ENCODE data around the gene BCKDHB.

BCKDHB gene

GRCh38 chr6:80215063-80215462, 108.6 kb downstream of the BCKDHB start:
- TF ChIP-seq GABPA (IDR thresholded peaks at IDR 0.05; ENCODE audit: low read depth) (no peak), SPI1 (IDR thresholded peaks at IDR 0.05; ENCODE audit: borderline replicate concordance, low read depth) (no peak), CTCF (IDR thresholded peaks at IDR 0.05; ENCODE audit: insufficient read depth, low read length) (no peak), POLR2AphosphoS5 (IDR thresholded peaks at IDR 0.05; ENCODE audit: low read depth) (no peak), REST (IDR thresholded peaks at IDR 0.05; ENCODE audit: insufficient replicate concordance, low read depth) (no peak)
- no peaks in the 10 kb centered on the region for H3K27me3 ChIP-seq (ENCODE audit: insufficient read depth, poor library complexity, severe bottlenecking)
- no peak for DNase-seq (ENCODE audit: low read depth in 1 of 2, low spot score in 1 of 2)
- no peak overlapping the region for H3K27ac ChIP-seq (replicated peaks)
- H3K4me3 ChIP-seq (replicated peaks; ENCODE audit: insufficient read depth, low read length) = no peak overlapping the region

DNA sequence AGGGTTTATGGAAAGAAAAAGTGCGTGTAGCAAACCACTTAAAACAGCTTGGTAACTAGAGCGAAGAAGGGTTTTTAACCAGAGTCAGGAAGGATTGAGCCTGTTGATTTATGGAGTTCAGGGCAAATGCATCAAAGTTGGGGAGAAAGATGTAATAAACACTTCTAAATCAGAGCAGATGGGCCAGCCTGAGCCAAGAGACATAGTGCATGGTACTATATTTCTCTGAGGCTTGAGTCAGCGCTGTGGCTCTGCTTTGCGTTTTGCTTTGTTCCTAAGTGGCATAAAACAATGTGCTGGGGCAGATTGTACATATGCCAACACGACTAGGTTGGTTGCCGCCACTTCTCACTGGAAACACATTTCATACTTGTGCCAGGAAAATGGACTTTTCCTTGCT, 111.3 kb downstream of the BCKDHB start:
- H3K4me3 ChIP-seq (replicated peaks; ENCODE audit: insufficient read depth, low read length) = no peak overlapping the region
- H3K27me3 ChIP-seq (ENCODE audit: insufficient read depth, poor library complexity, severe bottlenecking) = no peaks in the 10 kb centered on the region
- TF ChIP-seq POLR2AphosphoS5 (IDR thresholded peaks at IDR 0.05; ENCODE audit: low read depth) = no peak
- no peak for TF ChIP-seq REST (IDR thresholded peaks at IDR 0.05; ENCODE audit: insufficient replicate concordance, low read depth)
- TF ChIP-seq SPI1 (IDR thresholded peaks at IDR 0.05; ENCODE audit: borderline replicate concordance, low read depth) = no peak
- no peak for TF ChIP-seq GABPA (IDR thresholded peaks at IDR 0.05; ENCODE audit: low read depth)
- TF ChIP-seq CTCF (IDR thresholded peaks at IDR 0.05; ENCODE audit: insufficient read depth, low read length) = no peak
- DNase-seq (ENCODE audit: low read depth in 1 of 2, low spot score in 1 of 2) = no peak
- no peak overlapping the region for H3K27ac ChIP-seq (replicated peaks)

GRCh38 chr6:80223743-80224212, 117.3 kb downstream of the BCKDHB start:
- TF ChIP-seq CTCF (IDR thresholded peaks at IDR 0.05; ENCODE audit: insufficient read depth, low read length) (no peak), POLR2AphosphoS5 (IDR thresholded peaks at IDR 0.05; ENCODE audit: low read depth) (no peak), REST (IDR thresholded peaks at IDR 0.05; ENCODE audit: insufficient replicate concordance, low read depth) (no peak), SPI1 (IDR thresholded peaks at IDR 0.05; ENCODE audit: borderline replicate concordance, low read depth) (no peak), GABPA (IDR thresholded peaks at IDR 0.05; ENCODE audit: low read depth) (no peak)

More at GRCh38 chr6:80223743-80224212, 117.3 kb downstream of the BCKDHB start:
- no peak for DNase-seq (ENCODE audit: low read depth in 1 of 2, low spot score in 1 of 2)
- Histone ChIP-seq H3K4me3 (replicated peaks; ENCODE audit: insufficient read depth, low read length) (no peak overlapping the region), H3K27me3 (ENCODE audit: insufficient read depth, poor library complexity, severe bottlenecking) (no peaks in the 10 kb centered on the region), H3K27ac (replicated peaks) (no peak overlapping the region)

Data from HL-60 (cell line).